SK-N-MC (cell line): ENCODE data around the gene ADGRF5.

Experiments
- EZH2 ChIP-seq: fragments of 200-600 bp; sonication (generic); IDR thresholded peaks from one replicate; pipeline ENCODE4 v1.6.1; 2017; ENCODE audit warnings: antibody characterized with exemption
- POLR2AphosphoS5 ChIP-seq: IDR thresholded peaks from 2 replicates; pipeline ENCODE4 v1.6.1; 2012; ENCODE audit warnings: mild to moderate bottlenecking, low read depth, low read length, borderline replicate concordance

DNA sequence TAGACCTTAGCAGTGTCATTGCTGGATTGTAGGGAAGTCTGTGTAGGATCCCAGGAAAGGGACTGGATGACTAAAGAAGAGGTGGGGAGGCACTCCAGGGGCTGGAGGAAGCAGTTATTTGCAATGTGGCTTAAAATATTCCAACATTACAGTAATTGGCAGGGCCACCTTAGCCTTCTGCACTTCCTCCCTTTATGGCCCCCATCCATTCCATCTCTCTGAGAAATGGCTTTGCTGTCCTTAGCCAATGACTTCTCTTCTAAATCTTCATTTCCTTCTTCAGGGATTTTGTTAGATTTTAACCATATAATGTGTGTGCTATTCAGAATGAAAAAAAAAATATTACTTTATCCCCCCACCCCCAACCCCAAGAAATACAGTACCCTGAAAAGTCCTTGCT is 6.4 kb downstream of the ADGRF5 start:
- TF ChIP-seq EZH2 (no peak), POLR2AphosphoS5 (no peak)
